HG03460 (cell line): ENCODE results near the gene GLIS1.

Experiments used
- ATAC-seq: cut with Tn5 transposase; IDR thresholded peaks from one replicate; pipeline ENCODE4 v1.9.1; 2021; ENCODE audit not compliant: unreplicated experiment

GLIS1 gene

GRCh38 chr1:53681351-53681976 is 57.5 kb downstream of the GLIS1 start:
- ATAC-seq: no peak

- ATAC-seq: no peak
Observed at GRCh38 chr1:53680868-53681267, 58.1 kb downstream of the GLIS1 start.

GRCh38 chr1:53678938-53679825 is 59.8 kb downstream of the GLIS1 start:
- no peak for ATAC-seq

GRCh38 chr1:53678507-53678906 is 60.5 kb downstream of the GLIS1 start:
- no peak for ATAC-seq

GRCh38 chr1:53678046-53678445 is 60.9 kb downstream of the GLIS1 start:
- ATAC-seq: no peak

GRCh38 chr1:53677486-53677885 is 61.5 kb downstream of the GLIS1 start:
- ATAC-seq: no peak

- ATAC-seq: no peak
Observed at GRCh38 chr1:53672785-53673184, 66.2 kb downstream of the GLIS1 start.

- no peak for ATAC-seq
Observed at GRCh38 chr1:53672243-53672642, 66.7 kb downstream of the GLIS1 start.

- ATAC-seq: no peak
Observed at GRCh38 chr1:53669621-53670191, 69.3 kb downstream of the GLIS1 start.

GRCh38 chr1:53666566-53666965 is 72.4 kb downstream of the GLIS1 start:
- ATAC-seq: no peak

GRCh38 chr1:53665996-53666395 is 73.0 kb downstream of the GLIS1 start:
- no peak for ATAC-seq

- no peak for ATAC-seq
Observed at GRCh38 chr1:53663529-53664300, 75.2 kb downstream of the GLIS1 start.

- no peak for ATAC-seq
Observed at GRCh38 chr1:53662951-53663350, 76.0 kb downstream of the GLIS1 start.

GRCh38 chr1:53662169-53662568 is 76.8 kb downstream of the GLIS1 start:
- ATAC-seq: no peak

- no peak for ATAC-seq
Observed at GRCh38 chr1:53661496-53661895, 77.5 kb downstream of the GLIS1 start.

- no peak for ATAC-seq
Observed at GRCh38 chr1:53660666-53661065, 78.3 kb downstream of the GLIS1 start.

- ATAC-seq: no peak
Observed at GRCh38 chr1:53659436-53659835, 79.5 kb downstream of the GLIS1 start.

- ATAC-seq: no peak
Observed at GRCh38 chr1:53658489-53659230, 80.3 kb downstream of the GLIS1 start.

GRCh38 chr1:53657891-53658396 is 81.0 kb downstream of the GLIS1 start:
- no peak for ATAC-seq

- no peak for ATAC-seq
Observed at GRCh38 chr1:53657531-53657805, 81.5 kb downstream of the GLIS1 start.
